22Rv1 (cell line): ENCODE measurements around the gene RHOG.
A peak's percentile ranks its signal among the peaks of the same experiment; 100 is the strongest.

Experiments used
- H3K27ac ChIP-seq: fragments of 450-650 bp; 2 replicates; pipeline ENCODE4 v1.5.1; 2017
- CTCF ChIP-seq: fragments of 450-650 bp; IDR thresholded peaks from 2 replicates; pipeline ENCODE4 v1.5.1; 2017; ENCODE audit warnings: mild to moderate bottlenecking
- ZFX ChIP-seq: fragments of 450-650 bp; IDR thresholded peaks from 2 replicates; pipeline ENCODE4 v1.6.1; 2017; ENCODE audit warnings: antibody characterized with exemption, borderline replicate concordance

RHOG gene

GRCh38 chr11:3840004-3840869 is 522 bp downstream of the RHOG start:
- no peak for TF ChIP-seq CTCF
- no peak for TF ChIP-seq ZFX
- peak overlapping the region; percentile 87 for H3K27ac ChIP-seq

GRCh38 chr11:3838504-3838903 is 2.3 kb downstream of the RHOG start:
- H3K27ac ChIP-seq: no peak overlapping the region
- no peak for TF ChIP-seq CTCF
- TF ChIP-seq ZFX: no peak

- no peak overlapping the region for H3K27ac ChIP-seq
- TF ChIP-seq CTCF: no peak
- no peak for TF ChIP-seq ZFX
Measured at GRCh38 chr11:3837793-3838192, 3.0 kb downstream of the RHOG start.

- no peak overlapping the region for H3K27ac ChIP-seq
- TF ChIP-seq CTCF (no peak), ZFX (no peak)
Measured at GRCh38 chr11:3836903-3837302, 3.9 kb downstream of the RHOG start.

GRCh38 chr11:3835751-3836150 is 5.0 kb downstream of the RHOG start:
- no peak for TF ChIP-seq ZFX
- TF ChIP-seq CTCF: no peak
- H3K27ac ChIP-seq: no peak overlapping the region

GRCh38 chr11:3834664-3835461 is 5.9 kb downstream of the RHOG start:
- H3K27ac ChIP-seq: no peak overlapping the region
- TF ChIP-seq CTCF (no peak), ZFX (no peak)

GRCh38 chr11:3834349-3834663 is 6.5 kb downstream of the RHOG start:
- H3K27ac ChIP-seq: no peak overlapping the region
- TF ChIP-seq ZFX (no peak), CTCF (no peak)
